Raji (cell line): ENCODE measurements around the gene FRMD5.

ENCODE experiments used
- POLR2A ChIP-seq: IDR thresholded peaks from 2 replicates; pipeline ENCODE4 v1.6.1; 2011; ENCODE audit warnings: low read depth, low read length, control low read depth; ENCODE audit not compliant: insufficient read depth

Gene FRMD5

DNA sequence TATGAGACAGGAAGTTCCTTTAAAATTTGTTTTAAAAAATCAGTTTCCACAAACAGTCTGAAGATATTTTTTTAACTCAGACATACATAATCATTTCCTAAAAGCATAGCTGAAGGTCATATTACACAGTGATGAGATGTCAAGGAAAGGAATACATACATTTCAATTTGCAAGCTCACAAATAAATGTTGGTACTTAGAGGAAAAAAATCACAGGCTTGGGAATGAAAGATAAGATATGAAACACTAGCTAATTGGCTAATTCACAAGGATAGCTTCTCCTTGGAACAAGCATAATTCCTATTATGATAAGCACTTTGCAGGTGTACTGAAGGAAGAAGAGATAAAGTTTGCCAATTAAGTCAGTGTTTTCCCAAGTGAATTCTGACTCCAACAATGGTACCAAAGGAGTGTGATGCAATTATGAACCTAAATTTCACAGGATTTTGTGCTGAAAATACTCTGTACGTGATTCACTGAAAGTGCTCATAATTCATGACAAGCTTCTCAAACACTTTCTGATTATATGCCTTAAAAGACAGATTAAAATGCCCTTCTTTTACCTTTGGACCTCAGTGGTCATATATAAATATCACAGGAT is 112.4 kb downstream of the FRMD5 start:
- no peak for TF ChIP-seq POLR2A

DNA sequence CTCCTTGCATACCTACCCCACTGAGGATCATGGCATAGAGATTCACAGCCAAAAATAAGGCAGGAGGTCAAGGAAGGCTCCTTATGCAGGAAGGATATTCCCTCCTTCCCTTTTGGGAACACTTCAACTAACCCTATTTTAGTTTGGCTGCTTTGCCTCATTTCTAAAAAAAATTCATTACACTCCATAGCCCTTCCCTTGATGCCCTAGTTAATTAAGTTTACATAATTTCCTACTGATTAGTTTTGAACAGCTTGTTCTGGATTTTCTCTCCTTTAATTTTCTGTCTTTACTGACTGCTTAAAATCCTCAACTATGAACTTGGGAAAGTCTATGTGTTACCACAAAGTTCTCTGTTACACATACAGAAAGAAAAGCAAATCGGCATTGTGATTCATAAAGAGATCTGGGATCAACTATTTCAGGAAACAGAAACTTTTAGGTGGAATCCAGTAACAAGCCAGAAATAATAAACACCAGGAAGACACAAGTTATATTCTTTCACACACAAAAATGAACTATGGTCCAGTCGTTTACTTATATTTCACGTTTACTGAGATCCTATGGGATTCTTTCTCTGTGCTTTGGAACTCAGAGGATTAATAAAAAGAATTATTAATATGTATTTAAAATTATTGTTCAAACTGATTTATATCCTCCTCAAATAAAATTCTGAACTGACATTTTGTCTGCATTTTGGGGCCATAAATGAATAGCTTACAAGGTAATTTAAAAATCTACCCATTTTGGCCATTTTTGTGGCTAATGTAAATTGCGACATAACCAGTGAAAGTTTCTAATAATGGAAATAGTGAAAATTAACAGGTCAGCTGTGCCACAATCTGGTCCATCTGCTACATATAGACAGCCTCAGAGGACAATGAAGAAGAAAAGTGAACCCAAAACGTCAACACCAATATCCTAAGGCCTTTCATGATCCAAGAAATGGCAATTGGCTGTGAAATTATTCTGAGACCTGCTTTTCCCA is 113.8 kb downstream of the FRMD5 start:
- no peak for TF ChIP-seq POLR2A

DNA sequence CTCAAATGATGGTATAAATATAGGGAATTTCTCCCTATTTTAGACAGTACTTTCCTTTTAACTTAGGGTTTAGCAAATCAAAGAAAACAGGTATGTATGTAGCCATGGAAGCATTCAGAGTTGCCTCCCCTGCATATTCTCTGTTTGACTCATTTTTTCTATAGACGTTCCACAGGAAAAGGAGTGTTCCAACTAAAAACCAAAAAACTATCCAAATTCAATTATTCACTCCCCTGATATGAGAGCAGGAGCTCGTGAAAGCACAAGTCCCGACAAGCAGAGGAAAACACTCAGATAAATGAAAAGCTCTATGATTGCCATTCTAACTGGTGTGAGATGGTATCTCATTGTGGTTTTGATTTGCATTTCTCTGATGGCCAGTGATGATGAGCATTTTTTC is 119.5 kb downstream of the FRMD5 start:
- TF ChIP-seq POLR2A = no peak

GRCh38 chr15:44069489-44069888 is 125.6 kb downstream of the FRMD5 start:
- no peak for TF ChIP-seq POLR2A

DNA sequence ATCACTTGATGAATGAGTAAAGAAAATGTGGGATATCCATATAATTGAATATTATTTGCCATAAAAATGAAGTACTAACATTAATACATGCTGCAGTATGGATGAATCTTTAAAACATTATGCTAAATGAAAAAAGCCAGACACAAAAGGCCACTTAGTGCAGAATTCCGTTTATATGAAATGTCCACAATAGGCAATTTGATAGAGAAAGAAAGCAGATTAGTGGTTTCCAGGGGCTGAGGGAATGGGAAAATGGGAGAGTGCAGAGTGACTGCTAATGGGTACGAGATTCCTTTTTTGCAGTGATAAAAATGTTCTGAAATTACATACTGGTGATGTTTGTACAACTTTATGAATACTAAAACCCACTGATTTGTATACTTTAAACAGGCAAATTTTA is 126.7 kb downstream of the FRMD5 start:
- no peak for TF ChIP-seq POLR2A

DNA sequence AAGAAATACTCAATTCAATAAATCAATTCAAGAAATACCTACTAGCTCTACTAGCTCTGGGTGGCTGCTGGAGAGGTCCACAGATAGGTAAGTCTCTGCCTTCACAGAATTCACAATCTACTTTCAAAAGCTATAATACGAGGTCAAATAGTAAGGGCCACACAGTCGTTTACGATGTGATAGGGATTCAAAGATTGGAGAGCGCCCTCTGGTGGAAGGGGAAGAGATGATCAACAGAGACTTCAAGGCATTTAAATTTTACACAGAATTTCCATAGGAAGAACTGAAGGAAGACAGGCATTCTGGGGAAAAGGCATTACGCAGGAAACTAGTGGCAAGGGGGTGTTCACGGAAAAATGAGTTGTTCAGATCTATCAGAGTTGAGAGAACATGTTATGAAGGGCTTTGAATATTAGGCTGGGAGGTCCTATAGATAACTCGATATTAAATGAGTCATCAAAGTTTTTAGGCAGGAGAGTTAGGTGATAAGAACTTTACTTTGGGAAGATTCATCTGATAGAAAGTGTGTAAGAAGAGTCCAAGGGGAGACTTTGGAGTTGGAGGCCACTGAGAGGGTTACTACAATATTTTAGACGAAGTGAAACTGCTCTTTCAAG is 128.8 kb downstream of the FRMD5 start:
- no peak for TF ChIP-seq POLR2A

DNA sequence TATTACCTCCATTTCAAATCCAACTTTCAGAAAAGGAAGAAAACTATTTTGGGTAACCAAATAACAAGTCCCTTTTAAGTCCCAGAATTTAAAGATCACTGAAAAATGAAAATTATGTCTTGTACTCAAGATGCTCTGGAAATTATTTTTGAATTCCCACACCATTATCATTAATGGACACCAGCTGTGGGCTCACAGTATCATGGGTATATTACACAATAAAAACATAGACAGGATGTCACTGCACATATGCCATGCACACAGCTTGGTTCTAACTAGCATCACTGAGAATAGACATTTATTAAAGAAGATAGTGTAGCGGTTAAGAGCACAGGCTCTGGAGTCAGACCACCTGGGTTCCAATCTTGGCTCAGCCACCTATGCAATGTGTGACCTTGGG is 130.4 kb downstream of the FRMD5 start:
- no peak for TF ChIP-seq POLR2A

DNA sequence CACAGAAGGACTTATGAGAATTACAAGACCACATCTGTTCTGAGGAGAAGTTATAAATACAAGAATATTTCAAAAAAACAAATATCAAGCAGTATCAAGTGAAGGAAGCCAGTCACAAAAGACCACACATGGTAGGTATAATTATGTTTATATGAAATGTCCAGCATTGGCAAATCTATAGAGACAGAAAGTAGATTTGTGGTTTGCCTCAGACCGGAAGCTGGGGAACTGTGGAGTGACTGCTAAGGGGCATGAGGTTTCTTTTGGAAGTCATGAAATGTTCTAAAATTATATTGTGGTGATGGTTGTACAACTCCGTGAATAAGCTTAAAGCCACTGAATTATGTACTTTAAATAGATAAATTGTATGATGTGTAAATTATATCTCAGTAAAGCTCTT is 136.9 kb downstream of the FRMD5 start:
- no peak for TF ChIP-seq POLR2A

DNA sequence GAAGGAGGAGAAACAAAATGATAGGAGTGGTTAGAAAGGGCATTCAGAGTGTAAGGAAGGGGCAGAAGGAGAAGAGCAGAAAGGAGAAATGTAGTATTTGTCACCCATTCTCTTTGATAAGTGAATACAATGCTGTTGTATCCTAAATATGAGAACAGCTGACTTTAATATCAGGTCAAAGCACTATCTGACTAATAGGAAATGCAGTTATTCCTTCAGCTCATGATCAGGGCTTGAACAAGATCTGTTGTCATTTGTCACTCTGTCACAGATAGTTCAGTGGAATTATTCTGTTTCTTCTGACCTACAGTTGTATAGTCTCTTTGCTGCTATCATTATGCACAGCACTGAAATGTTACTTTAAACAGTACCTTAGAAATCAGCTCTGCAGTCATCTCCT is 149.4 kb downstream of the FRMD5 start:
- no peak for TF ChIP-seq POLR2A

- no peak for TF ChIP-seq POLR2A
These were observed 149.9 kb downstream of the FRMD5 start for GRCh38 chr15:44045217-44045616.

- TF ChIP-seq POLR2A = no peak
These were observed 156.3 kb downstream of the FRMD5 start for GRCh38 chr15:44038755-44039191.

GRCh38 chr15:44035781-44036699 is 159.0 kb downstream of the FRMD5 start:
- TF ChIP-seq POLR2A = no peak

- no peak for TF ChIP-seq POLR2A
These were observed 160.0 kb downstream of the FRMD5 start for GRCh38 chr15:44034933-44035624.

DNA sequence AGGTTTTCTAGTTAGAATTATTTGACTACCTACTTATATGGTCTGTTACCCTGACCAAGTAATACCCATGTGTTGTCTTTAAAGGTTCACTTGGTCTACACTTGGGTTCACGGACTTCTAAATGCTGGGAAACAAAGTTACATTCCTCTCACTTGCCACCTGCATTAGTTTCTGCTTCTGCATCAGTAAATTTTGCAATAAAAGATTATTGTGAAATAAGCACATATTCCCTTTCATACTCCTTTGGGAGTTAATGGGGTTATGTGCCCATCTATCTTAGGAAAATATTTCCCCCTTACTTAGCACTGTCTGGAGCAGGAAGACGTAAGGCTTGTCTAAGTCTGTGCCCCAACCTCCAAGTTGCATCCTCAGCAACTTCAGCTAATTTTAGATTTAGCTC is 160.7 kb downstream of the FRMD5 start:
- TF ChIP-seq POLR2A = no peak
